Mucosa of rectum (tissue), 2 donors: ENCODE results near the gene MMP24.

Experiments used
- H3K27ac ChIP-seq, 2 donors: one replicate each; pipeline ENCODE4 v1.7.0; 2013; ENCODE audit warnings: inconsistent platforms in 2 of 2, low read depth in 2 of 2, low read length in 2 of 2
- H3K27me3 ChIP-seq, 2 donors: one replicate each; pipeline ENCODE4 v1.7.0; 2013; ENCODE audit warnings: low read length in 2 of 2; ENCODE audit not compliant: control insufficient read depth in 2 of 2, insufficient read depth in 2 of 2
- H3K36me3 ChIP-seq, 2 donors: one replicate each; pipeline ENCODE4 v1.7.0; 2013; ENCODE audit warnings: low read length in 2 of 2; ENCODE audit not compliant: control insufficient read depth in 2 of 2, insufficient read depth in 2 of 2
- H3K4me1 ChIP-seq, 2 donors: one replicate each; pipeline ENCODE4 v1.7.0; 2013; ENCODE audit warnings: low read length in 2 of 2, mild to moderate bottlenecking in 1 of 2; ENCODE audit not compliant: control insufficient read depth in 2 of 2, insufficient read depth in 2 of 2
- H3K4me3 ChIP-seq, 2 donors: one replicate each; pipeline ENCODE4 v1.7.0; 2013; ENCODE audit warnings: low read length in 2 of 2
- H3K9ac ChIP-seq, 2 donors: one replicate each; pipeline ENCODE4 v1.7.0; 2013; ENCODE audit warnings: low read length in 2 of 2, low read depth in 1 of 2, mild to moderate bottlenecking in 1 of 2
- H3K9me3 ChIP-seq, 2 donors: one replicate each; pipeline ENCODE4 v1.7.0; 2013; ENCODE audit warnings: low read length in 2 of 2; ENCODE audit not compliant: control insufficient read depth in 2 of 2
- donor health status: healthy.
- donor health status: Normal muscosa, but diverticular disease.

MMP24 gene

GRCh38 chr20:35292504-35293285, 66.2 kb downstream of the MMP24 start:
- Histone ChIP-seq H3K9me3 (no peaks in the 10 kb centered on the region), H3K27ac (no peak overlapping the region), H3K36me3 (no peaks in the 10 kb centered on the region), H3K27me3 (no peaks in the 10 kb centered on the region), H3K4me3 (no peak overlapping the region), H3K4me1 (peaks cover 0 to 2% of the 10 kb centered on the region in 2 donors), H3K9ac (no peak overlapping the region)

GRCh38 chr20:35293303-35294292, 67.1 kb downstream of the MMP24 start:
- Histone ChIP-seq H3K27me3 (no peaks in the 10 kb centered on the region), H3K9ac (no peak overlapping the region), H3K9me3 (no peaks in the 10 kb centered on the region), H3K4me3 (no peak overlapping the region), H3K36me3 (no peaks in the 10 kb centered on the region), H3K27ac (no peak overlapping the region), H3K4me1 (peaks cover 0 to 2% of the 10 kb centered on the region in 2 donors)

GRCh38 chr20:35294293-35294685, 67.8 kb downstream of the MMP24 start:
- H3K9ac ChIP-seq, result no peak overlapping the region
- H3K27ac ChIP-seq, result no peak overlapping the region
- H3K36me3 ChIP-seq, result no peaks in the 10 kb centered on the region
- no peaks in the 10 kb centered on the region for H3K27me3 ChIP-seq
- H3K9me3 ChIP-seq, result no peaks in the 10 kb centered on the region
- peaks cover 0 to 2% of the 10 kb centered on the region in 2 donors for H3K4me1 ChIP-seq
- no peak overlapping the region for H3K4me3 ChIP-seq

GRCh38 chr20:35295058-35295457, 68.6 kb downstream of the MMP24 start:
- no peaks in the 10 kb centered on the region for H3K36me3 ChIP-seq
- no peak overlapping the region for H3K27ac ChIP-seq
- no peaks in the 10 kb centered on the region for H3K27me3 ChIP-seq
- H3K4me1 ChIP-seq, result peaks cover 0 to 2% of the 10 kb centered on the region in 2 donors
- no peak overlapping the region for H3K9ac ChIP-seq
- no peak overlapping the region for H3K4me3 ChIP-seq
- H3K9me3 ChIP-seq, result no peaks in the 10 kb centered on the region

GRCh38 chr20:35295674-35296073, 69.2 kb downstream of the MMP24 start:
- no peaks in the 10 kb centered on the region for H3K36me3 ChIP-seq
- H3K4me3 ChIP-seq, result no peak overlapping the region
- H3K9me3 ChIP-seq, result no peaks in the 10 kb centered on the region
- H3K27me3 ChIP-seq, result no peaks in the 10 kb centered on the region
- H3K4me1 ChIP-seq, result peaks cover 0 to 2% of the 10 kb centered on the region in 2 donors
- no peak overlapping the region for H3K9ac ChIP-seq
- H3K27ac ChIP-seq, result no peak overlapping the region

- Histone ChIP-seq H3K9ac (no peak overlapping the region), H3K4me1 (peaks cover 0 to 2% of the 10 kb centered on the region in 2 donors), H3K27me3 (no peaks in the 10 kb centered on the region), H3K9me3 (no peaks in the 10 kb centered on the region), H3K27ac (no peak overlapping the region), H3K36me3 (no peaks in the 10 kb centered on the region), H3K4me3 (no peak overlapping the region)
These were observed 69.6 kb downstream of the MMP24 start for GRCh38 chr20:35296101-35296554.

- Histone ChIP-seq H3K9ac (no peak overlapping the region), H3K27ac (no peak overlapping the region), H3K27me3 (no peaks in the 10 kb centered on the region), H3K9me3 (no peaks in the 10 kb centered on the region), H3K4me1 (peaks cover 0 to 2% of the 10 kb centered on the region in 2 donors), H3K4me3 (no peak overlapping the region), H3K36me3 (no peaks in the 10 kb centered on the region)
These were observed 70.7 kb downstream of the MMP24 start for GRCh38 chr20:35297155-35297554.

- Histone ChIP-seq H3K27ac (no peak overlapping the region), H3K4me3 (no peak overlapping the region), H3K27me3 (no peaks in the 10 kb centered on the region), H3K4me1 (peaks cover 0 to 2% of the 10 kb centered on the region in 2 donors), H3K9me3 (no peaks in the 10 kb centered on the region), H3K36me3 (no peaks in the 10 kb centered on the region), H3K9ac (no peak overlapping the region)
These were observed 71.2 kb downstream of the MMP24 start for GRCh38 chr20:35297740-35298139.

GRCh38 chr20:35298264-35298663, 71.8 kb downstream of the MMP24 start:
- no peaks in the 10 kb centered on the region for H3K36me3 ChIP-seq
- no peaks in the 10 kb centered on the region for H3K27me3 ChIP-seq
- H3K4me1 ChIP-seq, result peaks cover 0 to 2% of the 10 kb centered on the region in 2 donors

GRCh38 chr20:35299780-35300179, 73.3 kb downstream of the MMP24 start:
- Histone ChIP-seq H3K36me3 (no peaks in the 10 kb centered on the region), H3K27me3 (no peaks in the 10 kb centered on the region), H3K9ac (no peak overlapping the region), H3K27ac (no peak overlapping the region), H3K4me3 (no peak overlapping the region), H3K9me3 (no peaks in the 10 kb centered on the region), H3K4me1 (peaks cover 6 to 9% of the 10 kb centered on the region in 2 donors)

More at GRCh38 chr20:35298264-35298663, 71.8 kb downstream of the MMP24 start:
- H3K9ac ChIP-seq, result no peak overlapping the region
- no peaks in the 10 kb centered on the region for H3K9me3 ChIP-seq
- H3K27ac ChIP-seq, result no peak overlapping the region
- no peak overlapping the region for H3K4me3 ChIP-seq
